Measurements from ENCODE around the gene WNT8B.

Gene WNT8B

DNA sequence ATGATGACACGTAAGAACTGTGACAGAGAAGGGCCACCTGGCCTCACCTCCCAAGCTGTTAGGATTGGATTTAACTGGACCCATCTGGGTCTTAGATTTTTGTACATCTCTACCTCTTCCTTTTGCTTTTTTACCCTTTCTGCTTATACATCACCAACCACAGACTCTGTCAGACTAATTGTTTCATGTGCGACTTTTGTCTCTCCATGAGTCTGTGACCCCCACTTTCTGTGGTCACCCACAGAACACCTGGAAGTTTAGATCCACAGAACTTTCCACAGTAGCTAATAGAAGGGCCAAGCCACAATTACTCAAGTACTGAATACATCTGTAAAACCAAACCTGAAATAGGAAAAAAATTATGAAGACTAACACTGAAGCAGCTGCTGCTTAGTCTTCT, 33.8 kb downstream of the WNT8B start:
- no peak for DNase-seq (ENCODE audit: low spot score)
- TF ChIP-seq, protein P1, sequence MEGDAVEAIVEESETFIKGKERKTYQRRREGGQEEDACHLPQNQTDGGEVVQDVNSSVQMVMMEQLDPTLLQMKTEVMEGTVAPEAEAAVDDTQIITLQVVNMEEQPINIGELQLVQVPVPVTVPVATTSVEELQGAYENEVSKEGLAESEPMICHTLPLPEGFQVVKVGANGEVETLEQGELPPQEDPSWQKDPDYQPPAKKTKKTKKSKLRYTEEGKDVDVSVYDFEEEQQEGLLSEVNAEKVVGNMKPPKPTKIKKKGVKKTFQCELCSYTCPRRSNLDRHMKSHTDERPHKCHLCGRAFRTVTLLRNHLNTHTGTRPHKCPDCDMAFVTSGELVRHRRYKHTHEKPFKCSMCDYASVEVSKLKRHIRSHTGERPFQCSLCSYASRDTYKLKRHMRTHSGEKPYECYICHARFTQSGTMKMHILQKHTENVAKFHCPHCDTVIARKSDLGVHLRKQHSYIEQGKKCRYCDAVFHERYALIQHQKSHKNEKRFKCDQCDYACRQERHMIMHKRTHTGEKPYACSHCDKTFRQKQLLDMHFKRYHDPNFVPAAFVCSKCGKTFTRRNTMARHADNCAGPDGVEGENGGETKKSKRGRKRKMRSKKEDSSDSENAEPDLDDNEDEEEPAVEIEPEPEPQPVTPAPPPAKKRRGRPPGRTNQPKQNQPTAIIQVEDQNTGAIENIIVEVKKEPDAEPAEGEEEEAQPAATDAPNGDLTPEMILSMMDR (IDR thresholded peaks at IDR 0.05; ENCODE audit: extremely low read depth, missing control alignments): no peak

DNA sequence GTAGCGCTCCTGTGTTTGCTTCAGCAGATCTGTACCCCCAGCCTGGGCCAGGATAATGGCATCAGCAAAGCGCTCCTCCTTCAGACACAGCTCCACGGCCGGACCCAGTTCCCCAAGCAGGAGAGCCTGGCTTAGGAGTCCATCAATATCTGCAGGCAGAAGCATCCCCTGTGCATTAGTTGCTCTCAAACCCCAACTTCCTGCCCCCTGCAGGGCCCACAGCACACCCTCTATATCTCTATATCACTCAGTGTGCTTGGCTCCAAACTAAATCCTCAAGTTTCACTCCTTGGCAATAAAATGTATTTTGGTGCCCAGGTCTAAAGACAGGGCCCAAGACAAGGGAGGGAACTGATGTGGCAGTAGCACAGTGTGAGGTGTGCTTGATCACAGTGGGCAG, 35.2 kb downstream of the WNT8B start:
- DNase-seq (ENCODE audit: low spot score): no peak
- TF ChIP-seq, protein P1 (IDR thresholded peaks at IDR 0.05; ENCODE audit: extremely low read depth, missing control alignments): no peak

DNA sequence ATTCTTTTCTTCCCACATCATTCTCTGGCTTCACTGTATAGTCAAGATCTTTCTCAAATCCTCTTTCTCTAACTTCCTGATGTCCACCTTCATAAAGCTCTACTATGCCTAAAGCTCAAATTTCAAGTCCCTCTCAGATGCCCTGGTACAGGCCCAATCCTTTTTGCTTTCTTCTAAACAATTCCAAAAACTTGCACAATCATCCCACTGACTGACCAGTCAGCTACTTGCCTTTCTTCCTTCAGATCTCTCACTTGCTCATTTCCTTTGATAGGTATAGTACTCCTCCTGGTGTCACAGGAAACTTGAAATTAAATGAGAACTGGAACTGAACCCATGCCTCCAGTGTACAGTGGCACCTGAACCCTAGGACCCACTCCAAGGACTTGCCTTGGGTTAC, 38.6 kb downstream of the WNT8B start:
- TF ChIP-seq, protein P1 (IDR thresholded peaks at IDR 0.05; ENCODE audit: extremely low read depth, missing control alignments): no peak
- DNase-seq (ENCODE audit: low spot score): no peak

DNA sequence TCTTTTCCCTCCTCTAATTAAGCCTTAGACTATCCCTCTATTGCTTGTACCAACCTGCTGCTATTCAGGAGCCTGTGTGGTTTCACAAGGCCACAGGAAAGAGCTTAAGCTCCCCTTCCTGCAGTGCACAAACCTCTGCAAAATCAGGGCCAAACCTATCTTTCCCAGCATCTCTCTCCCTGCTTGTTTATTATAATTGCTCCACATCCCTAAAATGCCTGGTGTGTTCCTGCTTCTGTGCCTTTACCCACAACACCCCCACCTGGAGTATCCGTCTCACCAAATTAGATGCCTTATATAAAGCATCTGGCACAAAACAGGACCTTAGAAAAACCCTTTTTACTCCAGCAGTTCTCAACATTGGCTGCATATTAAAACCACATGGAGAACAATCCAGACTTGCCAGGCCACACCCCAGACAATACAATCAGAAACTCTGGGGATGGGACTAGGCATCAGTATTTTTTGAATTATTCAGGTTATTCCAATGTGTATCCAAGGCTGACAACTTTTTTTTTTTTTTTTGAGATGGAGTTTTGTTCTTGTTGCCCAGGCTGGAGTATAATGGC, 40.2 kb downstream of the WNT8B start:
- no peak for DNase-seq (ENCODE audit: low spot score)
- TF ChIP-seq, protein P1 (IDR thresholded peaks at IDR 0.05; ENCODE audit: extremely low read depth, missing control alignments): no peak

DNA sequence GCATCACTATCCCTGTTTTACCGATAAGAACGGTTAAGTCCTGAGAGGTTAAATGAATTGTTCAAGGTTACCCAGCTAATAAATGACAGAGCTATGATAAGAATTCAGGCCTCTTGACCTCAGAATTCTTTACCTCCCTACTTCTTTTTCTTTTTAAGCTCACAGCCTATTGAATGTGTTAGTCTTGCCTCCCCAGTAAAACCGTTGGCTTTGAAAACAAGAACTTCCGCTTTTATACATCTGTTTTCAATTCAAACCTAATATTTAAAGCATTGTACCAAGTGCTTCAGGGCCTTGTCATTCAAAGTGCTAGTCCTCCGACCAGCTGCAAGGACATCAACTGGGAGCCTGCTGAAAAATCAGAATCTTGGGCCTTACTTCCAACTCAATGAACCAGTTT, 41.3 kb downstream of the WNT8B start:
- TF ChIP-seq, protein P1 (IDR thresholded peaks at IDR 0.05; ENCODE audit: extremely low read depth, missing control alignments): no peak
- DNase-seq (ENCODE audit: low spot score): no peak

DNA sequence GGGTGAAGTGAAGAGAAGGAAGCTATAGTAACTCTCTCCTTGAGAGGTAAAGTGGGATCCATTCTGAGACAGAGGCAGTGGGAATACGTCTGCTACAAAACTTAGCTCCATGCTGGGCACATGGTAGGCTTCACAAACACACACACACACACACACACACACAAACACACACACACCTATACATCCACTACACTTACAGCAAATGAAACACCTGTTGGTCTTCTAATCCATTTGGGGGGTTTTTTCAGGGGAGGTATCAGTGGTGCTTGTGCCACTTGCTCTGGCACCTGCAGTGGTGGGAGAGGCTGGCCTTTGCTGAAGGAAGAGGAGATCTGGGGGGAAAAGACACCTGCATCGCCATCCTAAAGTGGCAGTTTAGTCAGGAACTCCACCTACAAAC, 42.4 kb downstream of the WNT8B start:
- TF ChIP-seq, protein P1 (IDR thresholded peaks at IDR 0.05; ENCODE audit: extremely low read depth, missing control alignments): no peak
- DNase-seq (ENCODE audit: low spot score): no peak

DNA sequence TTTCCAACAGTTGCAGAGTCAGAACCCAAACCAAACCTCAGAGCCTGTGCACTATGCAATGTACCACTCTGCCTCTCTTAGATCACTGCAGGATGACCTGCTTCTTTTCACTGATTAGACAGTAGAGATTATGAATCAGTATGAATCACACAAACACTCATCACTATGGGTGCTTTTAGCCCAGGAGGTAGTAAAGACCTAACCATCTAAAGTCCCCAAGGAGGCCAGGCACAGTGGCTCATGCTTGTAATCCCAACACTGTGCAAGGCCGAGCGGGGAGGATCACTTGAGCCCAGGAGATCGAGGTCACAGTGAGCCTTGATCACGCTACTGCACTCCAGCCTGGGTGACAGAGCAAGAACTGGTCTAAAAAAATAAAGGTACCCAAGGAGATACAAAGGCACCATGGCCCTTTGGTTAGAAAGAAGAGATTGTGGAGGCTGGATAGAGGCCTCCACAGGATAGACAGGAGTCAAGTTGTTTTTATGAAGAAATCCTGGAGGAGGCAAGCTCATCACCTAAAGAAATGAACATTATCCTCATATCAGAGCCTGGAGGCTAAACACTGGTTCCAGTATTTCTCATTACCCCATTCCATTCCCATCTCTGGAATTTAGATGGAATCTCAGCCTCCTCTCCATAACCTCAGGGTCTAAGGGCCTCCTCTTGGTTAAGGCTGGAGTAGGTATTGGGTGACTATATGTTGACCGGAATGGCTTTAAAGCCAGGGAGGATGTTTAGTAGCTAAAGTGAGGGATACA, 44.0 kb downstream of the WNT8B start:
- TF ChIP-seq, protein P1 (IDR thresholded peaks at IDR 0.05; ENCODE audit: extremely low read depth, missing control alignments): no peak
- DNase-seq (ENCODE audit: low spot score): no peak

Data from GM20000 (cell line).